AG09309 (cell line): ENCODE data around the gene GRB10.

ENCODE experiments used
- DNase-seq: peaks from one replicate; pipeline ENCODE4 v3.0.0-alpha.2; 2010; ENCODE audit warnings: low read depth
- H3K4me3 ChIP-seq: 2 replicates; pipeline ENCODE4 v1.5.1; 2011; ENCODE audit warnings: mild to moderate bottlenecking, low read depth, low read length, moderate library complexity; ENCODE audit not compliant: control insufficient read depth
- CTCF ChIP-seq: IDR thresholded peaks from 2 replicates; pipeline ENCODE4 v1.5.1; 2011; ENCODE audit warnings: mild to moderate bottlenecking, low read depth, low read length, inconsistent platforms; ENCODE audit not compliant: insufficient read depth, control insufficient read depth; ENCODE audit errors: missing control alignments

GRB10 gene

GRCh38 chr7:50625360-50625759, 157.3 kb downstream of the GRB10 start:
- TF ChIP-seq CTCF, result no peak
- H3K4me3 ChIP-seq, result no peak overlapping the region
- DNase-seq, result no peak

GRCh38 chr7:50622821-50623220, 159.9 kb downstream of the GRB10 start:
- DNase-seq, result no peak
- no peak overlapping the region for H3K4me3 ChIP-seq
- no peak for TF ChIP-seq CTCF

GRCh38 chr7:50621973-50622490, 160.7 kb downstream of the GRB10 start:
- no peak for DNase-seq
- H3K4me3 ChIP-seq, result no peak overlapping the region
- TF ChIP-seq CTCF, result no peak

- TF ChIP-seq CTCF, result no peak
- no peak for DNase-seq
- no peak overlapping the region for H3K4me3 ChIP-seq
Measured at GRCh38 chr7:50621206-50621605, 161.5 kb downstream of the GRB10 start.

- no peak for DNase-seq
- H3K4me3 ChIP-seq, result no peak overlapping the region
- no peak for TF ChIP-seq CTCF
Measured at GRCh38 chr7:50620433-50620832, 162.3 kb downstream of the GRB10 start.

- DNase-seq, result no peak
- TF ChIP-seq CTCF, result no peak
- H3K4me3 ChIP-seq, result no peak overlapping the region
Measured at GRCh38 chr7:50619684-50620083, 163.0 kb downstream of the GRB10 start.

GRCh38 chr7:50618281-50618680, 164.4 kb downstream of the GRB10 start:
- H3K4me3 ChIP-seq, result no peak overlapping the region
- DNase-seq, result no peak
- TF ChIP-seq CTCF, result no peak
